Bronchial epithelial cell (primary cell): Measurements from ENCODE around the gene CNTN5. TPM values are rescaled to one million over a fixed set of nuclear protein-coding genes. Genes with fewer than 3 reads are reported as not detected.

Experiments
- DNase-seq: peaks from one replicate; pipeline ENCODE4 v3.0.0-alpha.2; 2010; ENCODE audit warnings: low read depth
- FAIRE-seq: peaks from 2 replicates; lab custom pipeline; 2011; peaks lifted over from hg19 to GRCh38; lab: Jason Lieb, UNC
- H3K27me3 ChIP-seq: 2 replicates; pipeline ENCODE4 v1.5.1; 2011; ENCODE audit warnings: low read length; ENCODE audit not compliant: control insufficient read depth, insufficient read depth
- H3K36me3 ChIP-seq: 2 replicates; pipeline ENCODE4 v1.5.1; 2011; ENCODE audit warnings: low read length; ENCODE audit not compliant: control insufficient read depth, insufficient read depth
- H3K4me3 ChIP-seq: 2 replicates; pipeline ENCODE4 v1.5.1; 2011; ENCODE audit warnings: mild to moderate bottlenecking, low read depth, low read length, control low read depth
- total RNA-seq: library from RNA; depleted of rRNA; stranded (reverse); fragments of >200 nt; gene quantifications from 2 replicates; pipeline ENCODE4 v1.2.1, GENCODE V29; 2014
- TF ChIP-seq, protein P1 (sequence below): IDR thresholded peaks from 2 replicates; pipeline ENCODE4 v1.5.1; 2011; ENCODE audit warnings: mild to moderate bottlenecking, moderate library complexity, low read length, control low read depth, inconsistent platforms; ENCODE audit not compliant: insufficient read depth, severe bottlenecking

Gene CNTN5
- total RNA-seq, 1 donor from 2014 or later, result not detected

DNA sequence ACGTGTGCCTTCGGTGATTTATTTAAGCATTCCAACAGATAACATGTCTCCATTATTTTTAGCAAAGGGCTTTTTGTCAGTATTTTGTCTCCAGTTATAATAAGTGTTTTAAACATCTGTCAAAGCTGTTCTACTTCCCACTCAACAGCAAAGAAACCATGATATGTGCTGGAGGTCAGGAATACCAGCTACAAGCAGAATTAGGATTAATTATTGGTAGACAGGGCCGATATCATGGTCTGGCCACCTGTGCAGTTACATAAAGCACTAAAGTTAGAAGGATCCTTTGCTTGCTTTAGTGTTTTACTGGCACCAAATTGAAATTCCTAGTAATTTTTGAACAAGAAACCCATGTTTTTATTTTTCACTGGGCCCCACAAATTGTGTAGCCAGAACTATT lies 1075.1 kb downstream of the CNTN5 start:
- TF ChIP-seq, protein P1, sequence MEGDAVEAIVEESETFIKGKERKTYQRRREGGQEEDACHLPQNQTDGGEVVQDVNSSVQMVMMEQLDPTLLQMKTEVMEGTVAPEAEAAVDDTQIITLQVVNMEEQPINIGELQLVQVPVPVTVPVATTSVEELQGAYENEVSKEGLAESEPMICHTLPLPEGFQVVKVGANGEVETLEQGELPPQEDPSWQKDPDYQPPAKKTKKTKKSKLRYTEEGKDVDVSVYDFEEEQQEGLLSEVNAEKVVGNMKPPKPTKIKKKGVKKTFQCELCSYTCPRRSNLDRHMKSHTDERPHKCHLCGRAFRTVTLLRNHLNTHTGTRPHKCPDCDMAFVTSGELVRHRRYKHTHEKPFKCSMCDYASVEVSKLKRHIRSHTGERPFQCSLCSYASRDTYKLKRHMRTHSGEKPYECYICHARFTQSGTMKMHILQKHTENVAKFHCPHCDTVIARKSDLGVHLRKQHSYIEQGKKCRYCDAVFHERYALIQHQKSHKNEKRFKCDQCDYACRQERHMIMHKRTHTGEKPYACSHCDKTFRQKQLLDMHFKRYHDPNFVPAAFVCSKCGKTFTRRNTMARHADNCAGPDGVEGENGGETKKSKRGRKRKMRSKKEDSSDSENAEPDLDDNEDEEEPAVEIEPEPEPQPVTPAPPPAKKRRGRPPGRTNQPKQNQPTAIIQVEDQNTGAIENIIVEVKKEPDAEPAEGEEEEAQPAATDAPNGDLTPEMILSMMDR, result no peak
- H3K4me3 ChIP-seq, result no peak overlapping the region
- H3K27me3 ChIP-seq, result no peaks in the 10 kb centered on the region
- H3K36me3 ChIP-seq, result no peaks in the 10 kb centered on the region
- FAIRE-seq (no peak), DNase-seq (no peak)

DNA sequence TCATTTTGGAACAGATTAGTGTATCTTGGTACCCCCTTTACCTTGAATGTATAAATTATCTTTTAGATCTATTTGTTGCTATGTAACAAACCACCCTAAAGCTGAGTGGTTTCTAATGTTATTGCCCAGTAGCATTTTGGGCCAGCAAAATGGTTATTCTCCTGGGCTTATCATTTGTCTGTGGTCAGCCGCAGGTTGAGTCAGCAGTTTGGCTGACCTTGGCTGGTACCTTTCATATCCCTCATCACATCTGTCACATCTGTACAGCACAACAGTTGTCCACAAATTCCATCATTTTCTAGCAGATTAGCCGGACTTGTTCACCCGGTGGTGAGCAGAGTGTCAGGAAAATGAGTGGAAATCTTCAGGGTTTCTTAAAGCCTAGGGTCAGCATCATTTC lies 1077.8 kb downstream of the CNTN5 start:
- Histone ChIP-seq H3K27me3 (no peaks in the 10 kb centered on the region), H3K36me3 (no peaks in the 10 kb centered on the region), H3K4me3 (no peak overlapping the region)
- TF ChIP-seq, protein P1, result no peak
- DNase-seq (no peak), FAIRE-seq (no peak)

DNA sequence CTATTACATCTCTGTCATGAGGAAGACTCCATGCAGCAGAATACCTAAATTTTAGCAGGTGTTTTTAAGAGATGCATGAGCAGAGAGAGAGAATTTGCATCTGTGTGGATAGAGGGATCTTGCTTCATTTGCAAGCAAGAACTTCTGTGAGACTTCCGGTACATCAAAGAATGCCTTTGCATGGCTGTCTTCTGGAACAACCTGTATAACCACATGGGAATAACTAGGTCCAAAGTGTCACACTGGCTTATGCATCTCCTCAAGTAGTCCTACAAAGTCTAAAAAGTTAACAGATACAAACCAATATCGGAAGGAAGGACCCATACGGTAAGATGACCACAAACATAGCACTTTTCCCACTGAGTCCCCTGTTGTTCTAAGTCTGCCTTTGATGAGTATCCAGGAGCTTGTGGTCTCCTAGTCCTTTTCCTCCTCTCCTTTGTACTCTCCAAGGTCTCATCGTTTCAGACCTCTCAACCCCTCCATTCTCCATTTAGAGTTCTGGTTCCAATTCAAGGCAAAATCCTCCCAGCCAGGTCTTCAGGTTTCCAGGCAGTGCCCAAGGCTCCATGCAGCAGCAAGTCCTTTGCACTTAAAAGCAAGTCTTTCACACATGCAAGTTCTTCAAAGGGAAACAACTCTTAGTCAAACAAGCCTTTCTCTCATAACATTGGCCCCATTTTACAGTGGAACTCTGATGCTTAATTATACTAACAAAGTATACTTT lies 1084.7 kb downstream of the CNTN5 start:
- TF ChIP-seq, protein P1, result no peak
- FAIRE-seq, result no peak

DNA sequence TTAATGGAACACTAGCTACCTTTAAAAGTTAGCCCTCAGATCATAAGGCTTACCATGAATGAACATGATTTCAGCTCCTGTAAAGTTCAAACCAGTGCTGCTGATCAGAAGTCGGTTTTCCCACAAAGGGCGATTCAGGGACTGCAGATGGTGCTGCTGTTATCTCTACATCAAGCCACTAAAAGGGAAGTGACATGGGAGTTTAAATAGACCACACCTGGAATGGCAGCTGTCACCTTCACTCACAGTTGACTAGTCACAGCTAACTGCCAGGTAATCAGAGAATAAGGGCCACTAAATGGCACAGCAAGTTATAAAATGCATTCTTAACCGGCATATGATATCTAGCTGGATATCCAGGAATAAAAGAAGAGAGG lies 1085.2 kb downstream of the CNTN5 start:
- Histone ChIP-seq H3K4me3 (no peak overlapping the region), H3K27me3 (no peaks in the 10 kb centered on the region), H3K36me3 (no peaks in the 10 kb centered on the region)
- FAIRE-seq (no peak), DNase-seq (no peak)
- TF ChIP-seq, protein P1, result no peak

More for the DNA sequence above, 1084.7 kb downstream of the CNTN5 start:
- Histone ChIP-seq H3K4me3 (no peak overlapping the region), H3K27me3 (no peaks in the 10 kb centered on the region), H3K36me3 (no peaks in the 10 kb centered on the region)
- DNase-seq, result no peak

DNA sequence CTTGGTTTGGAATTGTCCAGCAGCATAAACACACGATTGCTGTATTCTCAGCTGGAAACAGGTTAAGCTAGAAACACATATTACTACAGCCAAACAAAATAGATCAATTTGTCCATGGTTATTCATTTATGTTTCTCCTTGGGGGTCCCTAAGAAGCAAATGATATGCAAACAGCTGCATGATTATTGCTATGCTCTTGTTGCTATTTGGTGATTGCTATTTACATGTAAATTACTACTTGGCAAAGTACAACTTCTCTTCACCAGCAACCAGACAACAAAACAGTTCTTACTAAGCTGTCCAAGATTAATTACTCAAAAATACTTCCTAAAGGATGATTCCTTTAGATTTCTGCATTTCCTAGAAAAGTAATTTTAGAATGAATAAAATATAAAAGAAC lies 1098.4 kb downstream of the CNTN5 start:
- H3K4me3 ChIP-seq, result no peak overlapping the region
- no peaks in the 10 kb centered on the region for H3K36me3 ChIP-seq
- TF ChIP-seq, protein P1, result no peak
- DNase-seq, result no peak
- FAIRE-seq, result no peak
- H3K27me3 ChIP-seq, result no peaks in the 10 kb centered on the region

DNA sequence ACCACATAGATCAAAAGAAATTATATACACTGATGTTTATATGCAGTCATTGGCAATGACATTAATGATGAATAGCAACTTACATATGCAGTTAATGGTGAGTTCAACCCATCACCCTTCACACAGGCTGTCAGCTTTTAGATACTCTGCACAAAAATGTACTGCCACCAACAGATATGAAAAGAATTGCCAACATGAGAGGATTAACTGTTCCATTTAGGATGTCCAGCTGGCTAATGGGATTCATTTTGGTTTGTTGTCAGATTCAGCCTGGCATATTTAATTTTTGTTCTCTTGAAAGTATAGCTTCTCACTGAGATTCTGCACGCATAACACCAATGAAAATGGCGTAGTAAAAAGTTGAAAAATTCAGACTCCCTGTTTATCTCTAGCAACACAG lies 1112.4 kb downstream of the CNTN5 start:
- no peak overlapping the region for H3K4me3 ChIP-seq
- no peak for FAIRE-seq
- TF ChIP-seq, protein P1, result no peak
- no peak for DNase-seq
- H3K36me3 ChIP-seq, result no peaks in the 10 kb centered on the region
- no peaks in the 10 kb centered on the region for H3K27me3 ChIP-seq
